Astrocyte (in vitro differentiated cells and primary cell): ENCODE data around the gene BROX. TPM values are rescaled to one million over a fixed set of nuclear protein-coding genes. Genes with fewer than 3 reads are reported as not detected.

Experiments
- DNase-seq: peaks from one replicate; pipeline ENCODE4 v3.0.0-alpha.2; 2010; ENCODE audit warnings: low read depth
- FAIRE-seq: peaks from 2 replicates; lab custom pipeline; 2011; peaks lifted over from hg19 to GRCh38; lab: Jason Lieb, UNC
- H2AFZ ChIP-seq: 2 replicates; pipeline ENCODE4 v1.6.0; 2012; ENCODE audit warnings: low read depth, low read length, inconsistent platforms
- H3K27ac ChIP-seq: 2 replicates; pipeline ENCODE4 v1.5.1; 2011; ENCODE audit warnings: low read depth, low read length, inconsistent platforms
- H3K27me3 ChIP-seq: 2 replicates; pipeline ENCODE4 v1.6.0; 2011; ENCODE audit warnings: low read length, inconsistent platforms; ENCODE audit not compliant: insufficient read depth
- H3K36me3 ChIP-seq: 2 replicates; pipeline ENCODE4 v1.5.1; 2011; ENCODE audit warnings: low read length, inconsistent platforms; ENCODE audit not compliant: insufficient read depth
- H3K4me1 ChIP-seq: 2 replicates; pipeline ENCODE4 v1.5.1; 2011; ENCODE audit warnings: low read length, inconsistent platforms; ENCODE audit not compliant: insufficient read depth
- H3K4me2 ChIP-seq: 2 replicates; pipeline ENCODE4 v1.6.0; 2012; ENCODE audit warnings: low read length, inconsistent platforms
- H3K4me3 ChIP-seq: 2 replicates; pipeline ENCODE4 v1.5.1; 2011; ENCODE audit warnings: low read depth, mild to moderate bottlenecking, low read length, inconsistent platforms; ENCODE audit not compliant: insufficient read depth
- H3K79me2 ChIP-seq: 2 replicates; pipeline ENCODE4 v1.6.0; 2012; ENCODE audit warnings: mild to moderate bottlenecking, low read length, inconsistent platforms; ENCODE audit not compliant: insufficient read depth
- H3K9ac ChIP-seq: 2 replicates; pipeline ENCODE4 v1.6.0; 2012; ENCODE audit warnings: mild to moderate bottlenecking, low read length, inconsistent platforms
- H3K9me3 ChIP-seq: 2 replicates; pipeline ENCODE4 v1.5.1; 2012; ENCODE audit warnings: low read depth, mild to moderate bottlenecking, low read length, inconsistent platforms; ENCODE audit not compliant: insufficient read depth
- H4K20me1 ChIP-seq: 2 replicates; pipeline ENCODE4 v1.6.0; 2012; ENCODE audit warnings: low read length, inconsistent platforms; ENCODE audit not compliant: insufficient read depth
- H3K27ac Mint-ChIP-seq: one replicate; pipeline ENCODE4 v1.8.0; 2021; ENCODE audit warnings: mild to moderate bottlenecking, mixed read lengths; ENCODE audit not compliant: unreplicated experiment
- H3K27me3 Mint-ChIP-seq: one replicate; pipeline ENCODE4 v1.8.0; 2021; ENCODE audit warnings: low read depth, mixed read lengths; ENCODE audit not compliant: unreplicated experiment
- H3K36me3 Mint-ChIP-seq: one replicate; pipeline ENCODE4 v1.8.0; 2021; ENCODE audit warnings: low read depth, mixed read lengths; ENCODE audit not compliant: unreplicated experiment
- H3K4me1 Mint-ChIP-seq: one replicate; pipeline ENCODE4 v1.8.0; 2021; ENCODE audit warnings: low read depth, mixed read lengths; ENCODE audit not compliant: unreplicated experiment
- H3K4me3 Mint-ChIP-seq: one replicate; pipeline ENCODE4 v1.8.0; 2021; ENCODE audit warnings: mild to moderate bottlenecking, moderate library complexity, mixed read lengths; ENCODE audit not compliant: unreplicated experiment
- H3K9me3 Mint-ChIP-seq: one replicate; pipeline ENCODE4 v1.8.0; 2021; ENCODE audit warnings: mild to moderate bottlenecking, mixed read lengths; ENCODE audit not compliant: unreplicated experiment
- CTCF ChIP-seq: IDR thresholded peaks from 2 replicates; pipeline ENCODE4 v1.5.1; 2011; ENCODE audit warnings: low read depth, mild to moderate bottlenecking, inconsistent platforms, low read length, moderate library complexity; ENCODE audit not compliant: insufficient read depth
- EZH2 ChIP-seq: IDR thresholded peaks from 2 replicates; pipeline ENCODE4 v1.6.1; 2012; ENCODE audit warnings: mild to moderate bottlenecking, low read length, inconsistent platforms; ENCODE audit not compliant: insufficient read depth
- total RNA-seq: library from RNA; stranded (reverse); gene quantifications from 2 replicates; pipeline ENCODE4 v1.2.1, GENCODE V29; 2021

BROX gene
- total RNA-seq, 1 donor from 2014 or later, result 49.5 TPM

- H3K27me3 ChIP-seq, result peaks cover 10% of the 10 kb centered on the region
- Mint-ChIP-seq H3K27me3 (no peaks in the 10 kb centered on the region), H3K4me3 (no peak overlapping the region), H3K36me3 (no peaks in the 10 kb centered on the region), H3K4me1 (peaks cover 16% of the 10 kb centered on the region), H3K9me3 (no peaks in the 10 kb centered on the region), H3K27ac (no peak overlapping the region)
- FAIRE-seq, result no peak
- H4K20me1 ChIP-seq, result no peaks in the 10 kb centered on the region
- H3K9me3 ChIP-seq, result no peaks in the 10 kb centered on the region
- no peak overlapping the region for H3K4me3 ChIP-seq
- H3K36me3 ChIP-seq, result no peaks in the 10 kb centered on the region
- no peaks in the 10 kb centered on the region for H3K4me1 ChIP-seq
- no peak overlapping the region for H3K4me2 ChIP-seq
- TF ChIP-seq EZH2, result no peak
- no peak for TF ChIP-seq CTCF
- no peak overlapping the region for H3K27ac ChIP-seq
- H3K79me2 ChIP-seq, result no peaks in the 10 kb centered on the region
- H2AFZ ChIP-seq, result no peak overlapping the region
- DNase-seq, result no peak
- no peak overlapping the region for H3K9ac ChIP-seq
Observed at GRCh38 chr1:222784371-222784770, 72.0 kb downstream of the BROX start.

Other genes with a start within 250 kb of the BROX start
- 0.16 and 0.50 TPM in 2 replicates for gene HHIPL2, start 164.5 kb upstream of the BROX start, total RNA-seq
- gene TAF1A, start 122.6 kb upstream of the BROX start, total RNA-seq, result 6.6 and 7.5 TPM in 2 replicates
- 63.5 and 73.5 TPM in 2 replicates for gene MIA3, start 94.5 kb upstream of the BROX start, total RNA-seq
- gene AIDA, start 73 bp upstream of the BROX start, total RNA-seq, result 86.2 and 86.5 TPM in 2 replicates
- not detected in 2 replicates for gene FAM177B, start 24.6 kb downstream of the BROX start, total RNA-seq
- 4.1 and 4.8 TPM in 2 replicates for gene DISP1, start 102.5 kb downstream of the BROX start, total RNA-seq